ENCODE data around the gene BARHL2.
A peak's percentile ranks its signal among the peaks of the same experiment; 100 is the strongest.

The BARHL2 gene

DNA sequence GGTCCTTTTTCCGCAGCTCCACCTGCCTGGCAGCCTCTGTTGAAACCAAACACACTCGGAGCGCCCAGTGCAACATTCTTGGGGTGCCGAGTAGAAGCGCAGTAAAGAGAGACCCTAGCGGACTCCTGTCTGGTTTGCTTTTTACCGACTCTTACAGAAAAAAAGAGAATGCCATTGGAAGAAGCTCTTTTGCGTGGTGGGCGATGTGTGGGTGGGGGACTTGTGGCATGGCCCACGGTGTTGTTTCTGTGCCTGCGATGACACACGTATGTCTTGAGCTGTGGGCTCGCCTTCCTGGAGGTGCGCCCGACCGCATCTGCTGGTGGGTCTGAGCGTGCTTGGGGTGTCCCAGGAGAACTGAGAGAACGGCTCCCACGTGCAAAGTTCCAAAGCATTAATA is 7.3 kb upstream of the BARHL2 start:
- DNase-seq = no peak

DNA sequence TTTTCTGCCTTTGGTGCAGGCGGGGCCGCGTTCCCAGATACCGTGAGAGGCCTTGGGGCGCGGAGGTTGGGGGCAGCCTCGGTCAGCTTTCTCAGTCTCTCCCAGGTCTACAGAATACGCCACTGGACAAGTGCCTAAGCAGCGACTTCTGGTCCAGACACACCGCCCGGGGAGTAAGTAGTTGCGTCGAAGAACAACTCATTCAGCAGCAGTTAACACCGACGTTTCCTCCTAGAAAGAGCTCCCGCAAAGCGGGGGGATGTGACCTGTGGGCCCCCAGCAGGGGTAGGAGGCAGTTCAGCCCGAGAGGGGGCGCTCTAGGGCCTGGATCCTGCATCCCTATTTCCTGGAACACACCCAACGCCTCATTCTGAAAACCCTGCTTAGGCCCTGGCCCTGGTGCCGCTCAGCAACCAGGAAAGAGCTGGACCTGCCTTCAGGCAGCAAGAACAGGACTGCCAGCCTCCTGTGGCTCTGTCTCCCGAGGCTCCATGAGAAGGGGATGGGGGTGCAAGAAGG is 6.5 kb upstream of the BARHL2 start:
- no peak for DNase-seq

GRCh38 chr1:90722874-90723589 is 5.9 kb upstream of the BARHL2 start:
- DNase-seq = no peak

GRCh38 chr1:90721210-90722194 is 4.4 kb upstream of the BARHL2 start:
- DNase-seq = peak; percentile 81

DNA sequence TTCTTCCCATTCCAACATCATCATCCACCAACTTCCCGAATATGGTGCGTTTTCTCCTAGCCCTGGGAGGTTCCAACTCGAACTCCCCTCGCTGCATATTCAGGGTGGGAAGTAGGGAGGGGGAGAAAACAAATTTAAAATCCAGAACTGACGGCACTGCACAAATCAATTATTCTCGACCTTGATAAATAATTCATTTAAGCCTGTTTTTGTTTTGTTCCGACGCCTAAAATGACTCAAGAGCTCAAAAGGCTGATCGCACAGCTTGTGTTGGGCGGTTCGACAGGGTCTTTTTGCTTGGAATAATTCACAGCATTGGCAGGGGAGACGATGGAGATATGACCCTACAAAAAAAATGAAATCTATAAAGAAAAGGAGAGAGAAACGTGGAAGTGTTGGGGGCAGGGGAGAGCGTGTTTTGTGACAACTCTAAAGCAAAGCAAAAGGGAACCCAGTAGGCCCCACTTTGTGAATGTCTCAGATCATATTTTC is 3.1 kb upstream of the BARHL2 start:
- DNase-seq = no peak

DNA sequence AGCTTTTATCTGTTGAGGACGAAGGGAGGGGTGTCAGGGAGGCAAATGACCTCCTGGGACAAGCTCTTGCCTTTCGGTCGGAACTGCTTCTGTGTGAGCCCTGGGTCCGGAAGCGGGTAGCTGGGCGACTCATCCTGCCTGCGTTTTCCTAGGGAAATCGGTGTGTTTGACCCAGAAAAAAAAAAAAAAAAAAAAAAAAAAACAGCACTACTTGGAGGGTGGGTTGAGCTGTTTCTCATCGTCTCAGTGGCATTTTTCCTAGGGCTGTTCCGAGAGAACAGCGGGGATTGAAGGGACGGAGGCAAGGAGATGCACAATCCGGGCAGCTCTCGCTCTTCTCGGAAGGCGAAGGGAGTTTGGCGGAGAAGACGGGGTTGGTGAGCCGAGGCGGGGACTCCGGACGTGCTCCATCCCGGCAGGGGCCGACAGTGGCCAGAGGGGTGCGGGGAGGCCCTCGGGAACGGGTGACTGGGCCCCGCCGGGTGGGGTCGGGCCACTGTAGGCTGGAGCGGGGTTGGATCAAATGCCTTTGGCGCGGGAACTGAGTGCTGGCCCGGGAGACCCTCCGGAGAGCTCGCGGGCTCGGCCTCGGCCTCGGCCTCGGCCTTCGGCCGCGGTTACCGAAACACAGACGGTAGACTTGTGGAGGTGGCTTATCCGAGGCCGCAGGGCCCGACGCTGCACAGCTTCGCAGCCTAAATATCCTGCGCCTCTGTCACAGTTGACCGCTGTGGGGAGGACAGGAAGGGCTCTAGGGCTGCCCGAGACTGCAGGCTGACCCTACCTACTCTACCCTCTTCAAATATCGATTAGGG is 2.4 kb upstream of the BARHL2 start:
- DNase-seq = no peak

DNA sequence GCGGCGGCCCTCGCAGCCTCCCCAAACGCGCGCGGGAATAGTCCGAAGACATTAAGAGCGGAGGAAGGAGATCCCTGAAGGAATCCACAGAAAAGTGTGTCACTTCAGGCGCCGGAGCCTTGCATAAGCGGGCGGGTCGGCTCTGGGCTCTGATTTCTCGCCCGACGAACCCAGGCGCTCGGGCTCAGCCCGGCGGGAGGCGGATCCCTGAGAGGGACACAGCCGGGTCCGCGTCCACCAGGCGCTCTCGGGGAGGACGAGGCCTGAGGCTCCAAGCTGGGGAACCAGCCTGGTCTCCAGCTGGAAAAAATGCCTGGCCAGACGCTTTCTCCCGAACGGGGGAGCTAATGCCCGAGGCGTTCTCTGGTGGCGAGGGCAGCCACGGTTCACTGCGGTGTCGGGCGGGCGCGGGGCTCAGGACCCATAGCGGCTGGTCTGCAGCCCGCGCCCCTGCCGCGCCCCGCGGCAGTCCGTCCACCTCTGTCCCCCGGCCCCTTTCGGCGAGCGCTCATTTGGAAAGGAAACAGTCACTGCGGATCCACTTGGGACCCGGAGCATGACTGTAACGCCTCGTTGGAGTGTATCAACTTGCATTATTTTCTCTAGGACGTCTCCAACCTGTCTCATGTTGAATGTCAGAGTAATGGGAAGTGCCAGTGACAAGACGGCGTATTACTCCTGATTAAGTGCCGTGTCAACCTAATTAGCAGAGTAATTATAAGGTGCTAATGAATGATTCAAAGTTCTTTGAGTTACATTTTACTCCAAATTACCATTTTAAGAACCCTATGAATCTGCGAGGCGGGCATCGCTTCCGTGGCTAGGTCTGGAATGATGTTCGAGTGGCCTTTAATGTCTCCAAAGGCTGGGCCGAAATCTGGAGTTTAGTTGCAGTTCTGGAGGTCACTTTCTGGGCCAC is 1.6 kb upstream of the BARHL2 start:
- DNase-seq = no peak

GRCh38 chr1:90717665-90718410 is 736 bp upstream of the BARHL2 start:
- DNase-seq = no peak

DNA sequence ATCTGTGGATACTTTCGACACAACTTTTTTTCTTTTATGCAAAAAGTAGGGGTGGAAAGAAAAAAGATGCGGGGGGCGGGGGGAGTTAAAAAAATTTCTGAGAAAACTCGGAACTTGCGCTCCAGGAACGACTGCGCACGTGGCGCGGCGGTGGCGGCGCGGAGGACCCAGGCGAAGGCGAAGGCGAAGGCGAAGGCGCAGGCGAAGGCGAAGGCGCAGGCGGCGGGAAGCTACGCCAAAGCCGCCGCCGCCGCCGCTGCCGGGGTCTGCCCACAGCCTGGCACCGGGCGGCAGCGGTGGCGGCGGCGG is 208 bp upstream of the BARHL2 start:
- DNase-seq = no peak

DNA sequence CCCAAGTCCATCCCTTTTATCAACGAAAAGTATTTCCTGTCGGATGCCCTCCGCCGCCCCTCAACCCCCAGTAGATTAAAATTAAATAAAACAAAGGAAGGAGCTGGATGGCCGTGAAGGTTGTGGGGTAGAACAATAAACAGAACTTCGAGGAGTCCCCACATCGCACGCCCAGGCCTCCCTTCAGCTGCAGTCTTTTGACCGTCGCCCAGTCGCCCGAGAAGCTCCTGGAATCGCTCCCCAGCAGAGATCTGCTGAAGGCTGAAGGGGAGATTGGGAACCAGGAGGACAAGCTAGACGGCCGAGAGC is 905 bp downstream of the BARHL2 start:
- DNase-seq = no peak

DNA sequence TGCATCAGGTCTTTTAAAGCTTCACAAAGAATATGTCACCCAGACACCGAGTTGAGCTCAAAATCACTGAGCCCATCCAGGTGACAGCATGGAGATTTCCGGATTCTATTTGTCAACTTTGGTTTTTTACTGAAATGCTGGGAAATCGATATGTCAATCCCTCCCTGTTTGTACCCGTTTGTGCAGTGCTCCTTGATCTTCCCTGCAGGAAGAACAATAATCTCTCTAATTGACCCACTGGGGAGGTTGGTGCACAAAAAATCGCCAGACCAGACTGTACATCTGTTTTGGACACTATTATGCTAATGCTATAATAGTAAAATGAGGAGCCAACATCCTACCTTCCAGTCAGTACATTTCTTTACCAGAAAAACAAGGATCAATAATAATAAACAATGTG is 1.8 kb downstream of the BARHL2 start:
- DNase-seq = no peak

DNA sequence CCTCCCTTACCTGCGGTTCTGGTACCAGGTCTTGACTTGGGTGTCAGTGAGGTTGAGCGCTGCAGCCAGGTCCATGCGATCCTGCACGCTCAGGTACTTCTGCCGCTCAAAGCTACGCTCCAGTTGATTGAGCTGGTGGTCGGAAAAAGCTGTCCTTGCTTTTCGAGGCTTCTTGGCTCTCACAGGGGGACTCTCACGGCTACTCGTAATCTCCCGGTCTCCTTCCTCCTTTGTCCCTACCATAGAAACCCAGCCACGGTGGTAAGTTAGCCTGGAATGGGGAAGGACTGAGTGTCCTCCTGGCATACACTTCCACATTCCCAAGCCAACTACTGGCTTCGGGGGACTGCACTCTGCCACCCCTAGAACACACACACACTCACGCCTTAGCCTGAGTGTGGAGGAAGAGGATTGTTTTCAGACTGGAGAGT is 2.6 kb downstream of the BARHL2 start:
- no peak for DNase-seq

GRCh38 chr1:90713741-90714509 is 3.2 kb downstream of the BARHL2 start:
- no peak for DNase-seq

GRCh38 chr1:90712915-90713730 is 4.0 kb downstream of the BARHL2 start:
- DNase-seq = no peak

DNA sequence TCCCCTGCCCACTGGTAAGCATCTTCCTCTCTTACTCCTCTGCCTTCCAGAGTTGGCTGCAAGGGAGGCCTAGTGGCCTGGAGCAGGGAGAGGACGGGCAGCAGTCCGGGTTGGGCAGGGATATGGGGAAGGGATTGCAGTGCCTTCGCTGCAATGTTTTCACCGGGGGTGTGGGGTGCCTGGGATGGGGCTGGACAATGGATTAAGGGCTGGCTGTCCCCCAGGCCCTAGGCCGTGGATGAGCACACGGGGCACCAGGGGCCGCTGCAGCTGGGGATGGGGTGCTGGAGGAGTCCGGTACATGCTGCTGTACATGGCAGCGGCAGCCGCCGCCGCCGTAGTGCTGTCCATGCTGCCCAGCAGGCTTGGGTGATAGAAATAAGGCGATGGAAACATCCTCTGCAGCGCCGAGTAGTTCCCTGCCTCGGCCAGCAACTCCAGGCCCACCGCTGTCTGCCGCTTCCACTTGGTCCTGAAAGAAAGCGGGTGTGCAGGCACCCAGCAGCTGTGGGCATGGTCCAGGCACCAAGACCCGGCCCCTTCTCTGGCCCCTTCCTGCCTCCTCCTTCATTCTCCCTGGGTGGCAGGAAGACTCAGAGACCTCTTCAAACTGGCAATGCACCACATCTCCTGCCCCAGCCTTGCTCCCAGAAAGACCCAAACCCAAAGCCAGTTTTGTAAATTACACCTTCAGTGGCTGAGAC is 4.8 kb downstream of the BARHL2 start:
- no peak for DNase-seq

DNA sequence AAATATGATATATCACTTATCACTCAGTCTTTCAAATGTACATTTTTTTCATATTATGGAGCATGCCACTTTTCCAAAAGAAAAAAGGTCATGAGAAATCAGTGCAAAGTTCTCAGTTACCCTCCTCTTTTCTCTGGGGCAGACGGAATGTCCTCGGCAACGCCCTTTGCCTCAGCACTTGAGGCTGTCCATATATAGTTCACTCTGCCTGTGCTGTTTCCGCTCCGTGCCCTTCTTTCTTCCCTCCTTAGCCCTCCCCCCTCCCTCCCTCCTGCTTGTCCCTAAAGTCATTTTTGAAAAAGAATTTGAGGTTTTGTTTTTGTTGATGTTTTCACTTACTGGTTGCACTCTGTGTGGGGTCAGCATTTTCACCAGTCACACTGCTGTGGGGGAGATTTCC is 5.4 kb downstream of the BARHL2 start:
- no peak for DNase-seq

DNA sequence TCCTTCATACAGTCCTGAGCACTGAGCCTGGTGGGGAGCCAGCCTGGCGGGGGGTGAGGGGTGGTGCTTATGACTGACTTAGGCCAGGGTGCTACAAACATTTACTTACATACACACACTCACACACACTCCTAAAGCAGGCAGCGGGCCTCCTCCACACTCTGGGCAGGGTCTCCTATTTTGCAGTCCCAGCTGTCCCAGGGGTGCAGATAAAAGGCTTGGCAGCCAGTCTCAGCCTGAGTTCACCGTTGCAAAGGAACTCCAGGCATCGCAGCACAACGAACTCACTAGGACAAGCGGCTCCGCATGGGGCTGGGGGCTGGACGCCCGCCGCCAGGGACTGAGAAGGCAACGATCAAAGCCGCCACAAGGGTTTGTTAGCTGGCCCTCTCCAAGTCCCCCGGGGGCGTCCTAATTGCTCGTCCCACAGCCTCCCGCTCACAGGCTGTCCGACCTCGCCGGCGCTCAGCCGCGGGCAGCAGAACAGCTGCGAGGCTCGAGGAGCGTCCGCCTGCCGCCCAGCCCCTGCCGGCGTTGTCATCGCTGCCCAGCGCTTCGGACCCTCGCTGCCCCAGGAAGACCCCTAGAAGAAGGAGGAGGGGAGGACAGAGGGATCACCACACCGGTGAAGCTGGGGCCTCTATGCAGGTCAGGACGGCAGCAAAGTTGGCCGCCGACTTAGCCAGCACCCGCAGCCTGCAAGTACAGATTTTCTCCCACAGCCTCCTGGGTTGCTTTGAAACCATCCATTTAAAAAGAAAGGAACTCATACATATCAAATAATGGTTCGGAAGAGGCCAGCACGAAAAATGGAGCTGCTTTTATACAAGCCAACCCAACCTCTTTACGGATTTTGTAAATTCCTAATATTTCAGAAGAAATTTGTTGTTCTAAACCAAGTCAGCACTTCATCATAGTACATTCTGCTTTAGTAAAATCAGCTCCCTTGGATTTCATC is 6.2 kb downstream of the BARHL2 start:
- DNase-seq = no peak

DNA sequence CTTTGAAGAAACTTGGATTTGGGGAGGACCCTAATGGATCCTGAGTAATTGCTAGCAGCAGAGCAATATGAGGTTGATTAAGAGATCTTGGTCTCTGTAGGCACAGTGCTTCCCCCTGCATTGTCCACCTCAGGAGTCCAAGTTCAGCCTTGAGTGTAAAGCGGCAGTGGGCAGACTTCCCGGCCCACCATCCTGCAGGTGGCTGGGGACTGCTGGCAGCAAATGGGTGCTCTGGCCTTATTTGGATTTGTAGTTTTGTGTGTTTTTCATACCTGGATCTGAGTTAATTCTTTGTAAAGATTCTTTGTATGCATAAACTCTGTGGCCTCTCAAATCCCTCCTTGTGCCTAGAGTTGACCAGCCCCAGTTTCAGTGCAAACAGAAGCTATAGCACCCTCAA is 7.6 kb downstream of the BARHL2 start:
- DNase-seq = no peak

All from activated effector memory CD4-positive, alpha-beta T cell treated with anti-CD3 and anti-CD28 coated beads, Interleukin-2, amount 50 U/mL, for 16 hours (primary cell).